PC-3 (cell line): ENCODE measurements around the gene CHST3. TPM values are rescaled to one million over a fixed set of nuclear protein-coding genes. Genes with fewer than 3 reads are reported as not detected.

Experiments
- ATAC-seq: fragments of 200-7000 bp; cut with Tn5 transposase; 2 replicates; pipeline ENCODE4 v1.9.1; 2020; ENCODE audit warnings: mild to moderate bottlenecking, moderate library complexity
- BruUV-seq: library from RNA; stranded (reverse); fragments of 400-500 nt; replicated peaks from 2 replicates; lab custom pipeline; 2021; lab: Mats Ljungman, UMichigan
- CTCF ChIA-PET: fragments of 300-600 bp; sonication (Branson Sonifier 250); formaldehyde crosslinking; loops from one replicate; lab custom pipeline; 2022; ENCODE audit warnings: antibody characterized with exemption; lab: Charles Lee
- POLR2A ChIA-PET: fragments of 300-600 bp; sonication (Branson Sonifier 250); formaldehyde crosslinking; loops from one replicate; lab custom pipeline; 2022; ENCODE audit warnings: antibody characterized with exemption; ENCODE audit not compliant: unreplicated experiment; lab: Charles Lee
- DNase-seq: peaks from one replicate; pipeline ENCODE4 v3.0.0-alpha.2; 2015
- H2AFZ ChIP-seq: fragments of 300-600 bp; sonication (generic); 2 replicates; pipeline ENCODE4 v1.6.0; 2016; ENCODE audit warnings: antibody characterized with exemption, low read length
- H3F3A ChIP-seq: fragments of 300-600 bp; sonication (generic); one replicate; pipeline ENCODE4 v1.6.0; 2017; ENCODE audit warnings: antibody characterized with exemption, low read length, control low read depth, mild to moderate bottlenecking; ENCODE audit not compliant: unreplicated experiment
- H3K27ac ChIP-seq: fragments of 300-600 bp; sonication (generic); 2 replicates; pipeline ENCODE4 v1.5.1; 2016; ENCODE audit warnings: mild to moderate bottlenecking, low read length
- H3K27me3 ChIP-seq: fragments of 300-600 bp; sonication (generic); 2 replicates; pipeline ENCODE4 v1.6.1; 2016; ENCODE audit warnings: low read length, mixed read lengths
- H3K36me3 ChIP-seq: fragments of 300-600 bp; sonication (generic); 2 replicates; pipeline ENCODE4 v1.6.1; 2016; ENCODE audit warnings: low read depth, mixed run types, low read length, mixed read lengths
- H3K4me1 ChIP-seq: fragments of 300-600 bp; sonication (generic); 2 replicates; pipeline ENCODE4 v1.5.1; 2016; ENCODE audit warnings: low read length; ENCODE audit not compliant: insufficient read depth
- H3K4me2 ChIP-seq: fragments of 300-600 bp; sonication (generic); 2 replicates; pipeline ENCODE4 v1.6.0; 2016; ENCODE audit warnings: low read length
- H3K4me3 ChIP-seq: fragments of 300-600 bp; sonication (generic); 2 replicates; pipeline ENCODE4 v1.5.1; 2016; ENCODE audit warnings: mild to moderate bottlenecking, low read length, mixed read lengths
- H3K79me2 ChIP-seq: fragments of 300-600 bp; sonication (generic); 2 replicates; pipeline ENCODE4 v1.6.1; 2017; ENCODE audit warnings: low read length, mixed read lengths
- H3K9ac ChIP-seq: fragments of 300-600 bp; sonication (generic); 2 replicates; pipeline ENCODE4 v1.6.0; 2016; ENCODE audit warnings: mild to moderate bottlenecking, low read length
- H3K9me2 ChIP-seq: fragments of 300-600 bp; sonication (generic); replicated peaks from 2 replicates; pipeline ENCODE4 v1.6.1; 2016; ENCODE audit warnings: mixed run types, low read length, mixed read lengths
- H3K9me3 ChIP-seq: fragments of 300-600 bp; sonication (generic); 2 replicates; pipeline ENCODE4 v1.6.1; 2016; ENCODE audit warnings: low read length, mixed read lengths
- H4K20me1 ChIP-seq: fragments of 300-600 bp; sonication (generic); 2 replicates; pipeline ENCODE4 v1.6.1; 2016; ENCODE audit warnings: low read length, mixed read lengths
- CTCF ChIP-seq: fragments of 300-600 bp; sonication (generic); conservative IDR thresholded peaks from 2 replicates; pipeline ENCODE4 v1.5.1; 2017; ENCODE audit warnings: antibody characterized with exemption, low read depth, mild to moderate bottlenecking, low read length
- EZH2 ChIP-seq: fragments of 300-600 bp; sonication (generic); IDR thresholded peaks from one replicate; pipeline ENCODE4 v1.6.1; 2017; ENCODE audit warnings: antibody characterized with exemption, mild to moderate bottlenecking, low read length; ENCODE audit not compliant: unreplicated experiment
- EZH2phosphoT487 ChIP-seq: fragments of 300-600 bp; sonication (generic); IDR thresholded peaks from 2 replicates; pipeline ENCODE4 v1.6.1; 2018; ENCODE audit warnings: mild to moderate bottlenecking, antibody characterized with exemption, low read length, borderline replicate concordance
- intact Hi-C: fragments of 100-400 bp; cut with micrococcal nuclease; formaldehyde crosslinking; loops from 2 replicates; pipeline ENCODE4 v1.9.0; 2023
- total RNA-seq: library from RNA; depleted of rRNA; stranded (reverse); fragments of >200 nt; gene quantifications from 2 replicates; pipeline ENCODE4 v1.2.3, GENCODE V29; 2014

CHST3 gene
- total RNA-seq, 1 experiment from 2014 or later = 12.7 TPM

- BruUV-seq = no TSS peak
- no peak overlapping the region for H3K27ac ChIP-seq
- H3K4me2 ChIP-seq = no peak overlapping the region
- H3K79me2 ChIP-seq = no peaks in the 10 kb centered on the region
- H3K4me3 ChIP-seq = no peak overlapping the region
- no peak overlapping the region for H2AFZ ChIP-seq
- TF ChIP-seq EZH2 = no peak
- TF ChIP-seq CTCF = no peak
- no peak for TF ChIP-seq EZH2phosphoT487
- no peak for ATAC-seq
- ChIA-PET POLR2A (no interaction called here), CTCF (no interaction called here)
- no peaks in the 10 kb centered on the region for H3K9me3 ChIP-seq
- no peaks in the 10 kb centered on the region for H3K9me2 ChIP-seq
- no peak for DNase-seq
- no peaks in the 10 kb centered on the region for H3K4me1 ChIP-seq
- intact Hi-C loops = no loop called here
- no peaks in the 10 kb centered on the region for H3K27me3 ChIP-seq
- H3F3A ChIP-seq = no peaks in the 10 kb centered on the region
- H4K20me1 ChIP-seq = no peaks in the 10 kb centered on the region
- H3K9ac ChIP-seq = no peak overlapping the region
- no peaks in the 10 kb centered on the region for H3K36me3 ChIP-seq
Observed at GRCh38 chr10:72008096-72008981, 44.1 kb downstream of the CHST3 start.

- Histone ChIP-seq H3K27ac (no peak overlapping the region), H3F3A (no peaks in the 10 kb centered on the region), H4K20me1 (no peaks in the 10 kb centered on the region), H2AFZ (no peak overlapping the region), H3K9me2 (no peaks in the 10 kb centered on the region), H3K79me2 (no peaks in the 10 kb centered on the region), H3K27me3 (no peaks in the 10 kb centered on the region), H3K9ac (no peak overlapping the region), H3K4me1 (no peaks in the 10 kb centered on the region), H3K4me2 (no peak overlapping the region), H3K4me3 (no peak overlapping the region), H3K36me3 (no peaks in the 10 kb centered on the region), H3K9me3 (no peaks in the 10 kb centered on the region)
- BruUV-seq = no TSS peak
- POLR2A ChIA-PET = no interaction called here
- intact Hi-C loops = no loop called here
- DNase-seq = no peak
- CTCF ChIA-PET = no interaction called here
- TF ChIP-seq EZH2 (no peak), EZH2phosphoT487 (no peak), CTCF (no peak)
- ATAC-seq = no peak
Observed at GRCh38 chr10:72009051-72009424, 44.8 kb downstream of the CHST3 start.

GRCh38 chr10:72009425-72010081 is 45.4 kb downstream of the CHST3 start:
- intact Hi-C loops = no loop called here
- no peak for ATAC-seq

More at GRCh38 chr10:72009425-72010081, 45.4 kb downstream of the CHST3 start:
- H4K20me1 ChIP-seq = no peaks in the 10 kb centered on the region
- H3K4me3 ChIP-seq = no peak overlapping the region
- DNase-seq = no peak
- H3K9me3 ChIP-seq = no peaks in the 10 kb centered on the region
- no peaks in the 10 kb centered on the region for H3F3A ChIP-seq
- no peak overlapping the region for H3K9ac ChIP-seq
- H2AFZ ChIP-seq = no peak overlapping the region
- H3K79me2 ChIP-seq = no peaks in the 10 kb centered on the region
- ChIA-PET CTCF (no interaction called here), POLR2A (no interaction called here)
- no peak overlapping the region for H3K27ac ChIP-seq
- no TSS peak for BruUV-seq
- H3K27me3 ChIP-seq = no peaks in the 10 kb centered on the region
- no peaks in the 10 kb centered on the region for H3K4me1 ChIP-seq
- H3K36me3 ChIP-seq = no peaks in the 10 kb centered on the region
- H3K9me2 ChIP-seq = no peaks in the 10 kb centered on the region
- TF ChIP-seq CTCF (no peak), EZH2 (no peak), EZH2phosphoT487 (no peak)
- no peak overlapping the region for H3K4me2 ChIP-seq
